ENCODE results near the gene SIRPA.

DNA sequence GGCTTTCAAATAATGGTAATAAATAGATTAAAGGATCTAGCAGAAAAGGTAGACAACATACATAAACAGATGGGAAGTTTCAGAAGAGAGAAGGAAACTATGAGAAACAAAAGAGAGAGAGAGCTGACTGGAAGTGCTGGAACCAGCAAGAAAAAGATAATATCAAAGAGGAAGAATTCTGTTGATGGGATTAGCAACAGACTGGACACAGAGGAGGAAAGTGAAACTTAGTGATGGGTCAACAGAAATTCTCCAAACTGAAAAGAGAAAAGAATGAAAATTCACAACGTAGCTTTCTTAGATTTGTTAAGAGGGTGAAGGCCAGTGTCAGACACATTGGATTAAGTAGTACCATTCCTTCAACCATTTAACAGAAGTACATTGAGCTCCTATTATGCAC is 48.3 kb upstream of the SIRPA start:
- TF ChIP-seq POLR2A (IDR thresholded peaks at IDR 0.05; ENCODE audit: low read depth, low read length) (no peak), MAFK (IDR thresholded peaks at IDR 0.05; ENCODE audit: low read depth, low read length) (no peak), MXI1 (IDR thresholded peaks at IDR 0.05; ENCODE audit: borderline replicate concordance, low read depth, low read length) (no peak), NFE2L2 (IDR thresholded peaks at IDR 0.05; ENCODE audit: low read depth, low read length) (no peak), RCOR1 (IDR thresholded peaks at IDR 0.05; ENCODE audit: insufficient replicate concordance, low read length) (no peak), BHLHE40 (IDR thresholded peaks at IDR 0.05; ENCODE audit: low read depth, low read length) (no peak), RAD21 (IDR thresholded peaks at IDR 0.05; ENCODE audit: low read length) (no peak), CEBPB (IDR thresholded peaks at IDR 0.05; ENCODE audit: low read depth, low read length) (no peak), SMC3 (IDR thresholded peaks at IDR 0.05; ENCODE audit: low read depth, low read length) (no peak), MAZ (IDR thresholded peaks at IDR 0.05; ENCODE audit: borderline replicate concordance, low read depth, low read length) (no peak)
- TF ChIP-seq, protein P1, sequence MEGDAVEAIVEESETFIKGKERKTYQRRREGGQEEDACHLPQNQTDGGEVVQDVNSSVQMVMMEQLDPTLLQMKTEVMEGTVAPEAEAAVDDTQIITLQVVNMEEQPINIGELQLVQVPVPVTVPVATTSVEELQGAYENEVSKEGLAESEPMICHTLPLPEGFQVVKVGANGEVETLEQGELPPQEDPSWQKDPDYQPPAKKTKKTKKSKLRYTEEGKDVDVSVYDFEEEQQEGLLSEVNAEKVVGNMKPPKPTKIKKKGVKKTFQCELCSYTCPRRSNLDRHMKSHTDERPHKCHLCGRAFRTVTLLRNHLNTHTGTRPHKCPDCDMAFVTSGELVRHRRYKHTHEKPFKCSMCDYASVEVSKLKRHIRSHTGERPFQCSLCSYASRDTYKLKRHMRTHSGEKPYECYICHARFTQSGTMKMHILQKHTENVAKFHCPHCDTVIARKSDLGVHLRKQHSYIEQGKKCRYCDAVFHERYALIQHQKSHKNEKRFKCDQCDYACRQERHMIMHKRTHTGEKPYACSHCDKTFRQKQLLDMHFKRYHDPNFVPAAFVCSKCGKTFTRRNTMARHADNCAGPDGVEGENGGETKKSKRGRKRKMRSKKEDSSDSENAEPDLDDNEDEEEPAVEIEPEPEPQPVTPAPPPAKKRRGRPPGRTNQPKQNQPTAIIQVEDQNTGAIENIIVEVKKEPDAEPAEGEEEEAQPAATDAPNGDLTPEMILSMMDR (conservative IDR thresholded peaks at IDR 0.05; ENCODE audit: low read depth, low read length): no peak
- TF ChIP-seq, protein P2, sequence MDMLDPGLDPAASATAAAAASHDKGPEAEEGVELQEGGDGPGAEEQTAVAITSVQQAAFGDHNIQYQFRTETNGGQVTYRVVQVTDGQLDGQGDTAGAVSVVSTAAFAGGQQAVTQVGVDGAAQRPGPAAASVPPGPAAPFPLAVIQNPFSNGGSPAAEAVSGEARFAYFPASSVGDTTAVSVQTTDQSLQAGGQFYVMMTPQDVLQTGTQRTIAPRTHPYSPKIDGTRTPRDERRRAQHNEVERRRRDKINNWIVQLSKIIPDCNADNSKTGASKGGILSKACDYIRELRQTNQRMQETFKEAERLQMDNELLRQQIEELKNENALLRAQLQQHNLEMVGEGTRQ (IDR thresholded peaks at IDR 0.05; ENCODE audit: low read depth, low read length): no peak
